Measurements from ENCODE around the gene MAPK8IP2.

DNA sequence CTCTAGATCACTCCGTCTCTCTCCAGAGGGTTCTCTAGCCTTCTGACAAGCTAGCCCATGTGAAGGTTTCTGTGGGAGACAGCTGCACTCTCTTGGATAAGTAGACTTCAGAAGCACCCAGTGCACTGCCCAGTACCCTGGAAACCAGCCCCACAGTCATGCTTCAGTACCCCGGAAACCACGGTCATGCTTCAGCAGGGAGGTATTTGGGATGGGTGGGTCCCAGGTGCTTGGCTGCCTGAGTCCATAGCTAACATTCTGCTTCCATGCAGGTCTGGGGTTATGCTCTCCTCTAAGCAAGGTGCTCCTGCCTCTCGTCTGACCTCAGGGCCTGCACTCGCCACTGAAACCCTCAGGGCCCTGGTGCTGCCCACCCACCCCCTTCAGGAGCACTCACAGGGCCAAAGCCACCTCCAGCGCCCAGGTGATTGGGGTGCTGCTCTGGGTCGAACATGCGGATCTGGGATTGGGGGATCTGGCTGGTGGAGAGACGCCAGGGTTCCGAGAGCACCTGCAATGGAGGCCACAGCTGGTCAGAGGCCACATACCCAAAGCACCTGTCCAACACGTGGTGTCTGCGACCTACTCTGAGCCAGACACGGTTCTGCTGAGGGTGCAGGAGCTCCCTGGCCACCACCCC lies 30.6 kb upstream of the MAPK8IP2 start:
- no peak for TF ChIP-seq POLR2A (IDR thresholded peaks at IDR 0.05)
- TF ChIP-seq, protein P1, sequence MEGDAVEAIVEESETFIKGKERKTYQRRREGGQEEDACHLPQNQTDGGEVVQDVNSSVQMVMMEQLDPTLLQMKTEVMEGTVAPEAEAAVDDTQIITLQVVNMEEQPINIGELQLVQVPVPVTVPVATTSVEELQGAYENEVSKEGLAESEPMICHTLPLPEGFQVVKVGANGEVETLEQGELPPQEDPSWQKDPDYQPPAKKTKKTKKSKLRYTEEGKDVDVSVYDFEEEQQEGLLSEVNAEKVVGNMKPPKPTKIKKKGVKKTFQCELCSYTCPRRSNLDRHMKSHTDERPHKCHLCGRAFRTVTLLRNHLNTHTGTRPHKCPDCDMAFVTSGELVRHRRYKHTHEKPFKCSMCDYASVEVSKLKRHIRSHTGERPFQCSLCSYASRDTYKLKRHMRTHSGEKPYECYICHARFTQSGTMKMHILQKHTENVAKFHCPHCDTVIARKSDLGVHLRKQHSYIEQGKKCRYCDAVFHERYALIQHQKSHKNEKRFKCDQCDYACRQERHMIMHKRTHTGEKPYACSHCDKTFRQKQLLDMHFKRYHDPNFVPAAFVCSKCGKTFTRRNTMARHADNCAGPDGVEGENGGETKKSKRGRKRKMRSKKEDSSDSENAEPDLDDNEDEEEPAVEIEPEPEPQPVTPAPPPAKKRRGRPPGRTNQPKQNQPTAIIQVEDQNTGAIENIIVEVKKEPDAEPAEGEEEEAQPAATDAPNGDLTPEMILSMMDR (IDR thresholded peaks at IDR 0.05): no peak
